Right atrium auricular region (tissue), 2 donors: ENCODE results near the gene CMKLR1. TPM values are rescaled to one million over a fixed set of nuclear protein-coding genes. Genes with fewer than 3 reads are reported as not detected.

Experiments used
- DNase-seq: peaks from one replicate; pipeline ENCODE4 v3.0.0-alpha.2; 2019; ENCODE audit warnings: low spot score
- H3K27ac ChIP-seq, 2 donors: fragments of 200-600 bp; sonication (generic); 1 replicate in 1 of 2; 2 replicates in 1 of 2; pipeline ENCODE4 v1.5.1; 2016 to 2019
- H3K27me3 ChIP-seq, 2 donors: fragments of 200-600 bp; sonication (generic); one replicate each; pipeline versions ENCODE4 v1.5.1 to v1.6.0; 2017 to 2019
- H3K36me3 ChIP-seq: fragments of 200-600 bp; sonication (generic); one replicate; pipeline ENCODE4 v1.5.1; 2016
- H3K4me1 ChIP-seq, 2 donors: fragments of 200-600 bp; sonication (generic); one replicate each; pipeline versions ENCODE4 v1.5.1 to v1.6.0; 2017 to 2019
- H3K4me3 ChIP-seq, 2 donors: fragments of 200-600 bp; sonication (generic); 1 replicate in 1 of 2; 2 replicates in 1 of 2; pipeline ENCODE4 v1.5.1; 2017 to 2019; ENCODE audit warnings: mild to moderate bottlenecking in 1 of 2, moderate library complexity in 1 of 2
- H3K9me3 ChIP-seq, 2 donors: fragments of 200-600 bp; sonication (generic); one replicate each; pipeline ENCODE4 v1.5.1; 2019
- CTCF ChIP-seq, 2 donors: fragments of 200-600 bp; sonication (generic); IDR thresholded peaks; one replicate each; pipeline ENCODE4 v1.5.1; 2019; ENCODE audit warnings: antibody characterized with exemption in 2 of 2
- total RNA-seq, 2 donors: library from RNA; depleted of rRNA; stranded (reverse); fragments of >200 nt; gene quantifications; one replicate each; pipeline ENCODE4 v1.1.0, GENCODE V29; 2016

CMKLR1 gene
- total RNA-seq, 2 donors from 2014 or later = 6.2 to 11.0 TPM

DNA sequence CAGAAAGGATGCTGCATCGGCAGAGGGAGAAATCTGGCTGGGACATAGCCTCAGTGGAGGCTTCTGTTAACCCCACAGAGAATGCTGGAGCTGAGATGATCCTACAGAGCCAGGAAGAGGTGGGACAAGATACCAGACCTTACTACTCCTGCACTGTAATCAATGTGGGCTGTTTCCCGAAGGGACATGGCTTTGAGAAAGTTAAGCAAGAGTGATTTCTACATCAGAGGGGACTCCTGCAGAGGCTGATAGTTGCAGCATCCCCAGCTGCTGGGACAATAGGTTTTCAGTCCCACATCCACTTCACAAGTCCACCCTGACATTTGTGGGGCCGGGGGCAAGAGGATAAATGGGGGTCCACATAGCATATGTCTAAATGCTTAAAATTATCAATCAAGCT, 22.5 kb upstream of the CMKLR1 start:
- no peak for TF ChIP-seq CTCF (IDR thresholded peaks at IDR 0.05)
- no peak for DNase-seq

GRCh38 chr12:108360487-108360886, 21.4 kb upstream of the CMKLR1 start:
- no peaks in the 10 kb centered on the region for H3K9me3 ChIP-seq
- H3K27me3 ChIP-seq = no peaks in the 10 kb centered on the region
- H3K36me3 ChIP-seq = no peaks in the 10 kb centered on the region
- TF ChIP-seq CTCF (IDR thresholded peaks at IDR 0.05) = no peak
- DNase-seq = no peak
- H3K4me1 ChIP-seq = no peaks in the 10 kb centered on the region
- H3K4me3 ChIP-seq = no peak overlapping the region
- no peak overlapping the region for H3K27ac ChIP-seq

More for the DNA sequence above, 22.5 kb upstream of the CMKLR1 start:
- H3K36me3 ChIP-seq = no peaks in the 10 kb centered on the region
- no peaks in the 10 kb centered on the region for H3K27me3 ChIP-seq
- H3K4me1 ChIP-seq = no peaks in the 10 kb centered on the region
- no peak overlapping the region for H3K4me3 ChIP-seq
- H3K9me3 ChIP-seq = no peaks in the 10 kb centered on the region
- no peak overlapping the region for H3K27ac ChIP-seq

GRCh38 chr12:108360057-108360456, 20.9 kb upstream of the CMKLR1 start:
- no peak for DNase-seq
- Histone ChIP-seq H3K27ac (no peak overlapping the region), H3K27me3 (no peaks in the 10 kb centered on the region), H3K4me3 (no peak overlapping the region), H3K4me1 (no peaks in the 10 kb centered on the region), H3K36me3 (no peaks in the 10 kb centered on the region), H3K9me3 (no peaks in the 10 kb centered on the region)
- no peak for TF ChIP-seq CTCF (IDR thresholded peaks at IDR 0.05)

DNA sequence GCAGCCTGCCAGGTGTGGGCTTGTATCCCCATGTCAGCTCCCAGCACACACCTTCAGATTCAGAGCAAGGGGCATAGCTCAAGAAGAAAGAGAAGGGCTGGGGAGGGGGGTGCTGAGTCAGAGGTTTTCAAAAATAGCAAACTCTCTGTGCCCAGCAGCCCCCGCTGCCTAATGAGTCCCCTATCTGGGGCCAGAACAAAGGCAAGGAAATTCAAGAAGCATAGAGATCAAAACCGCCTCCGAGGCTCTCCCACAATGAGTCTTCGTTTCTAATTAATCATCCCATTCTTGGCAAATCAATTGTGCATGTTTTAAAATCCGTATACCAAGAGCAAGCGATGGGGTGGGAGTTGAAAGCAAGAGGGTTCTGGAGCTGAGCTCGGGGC, 19.5 kb upstream of the CMKLR1 start:
- DNase-seq = no peak
- TF ChIP-seq CTCF (IDR thresholded peaks at IDR 0.05) = no peak
- Histone ChIP-seq H3K27ac (no peak overlapping the region), H3K4me3 (no peak overlapping the region), H3K4me1 (no peaks in the 10 kb centered on the region), H3K36me3 (no peaks in the 10 kb centered on the region), H3K9me3 (no peaks in the 10 kb centered on the region), H3K27me3 (no peaks in the 10 kb centered on the region)

DNA sequence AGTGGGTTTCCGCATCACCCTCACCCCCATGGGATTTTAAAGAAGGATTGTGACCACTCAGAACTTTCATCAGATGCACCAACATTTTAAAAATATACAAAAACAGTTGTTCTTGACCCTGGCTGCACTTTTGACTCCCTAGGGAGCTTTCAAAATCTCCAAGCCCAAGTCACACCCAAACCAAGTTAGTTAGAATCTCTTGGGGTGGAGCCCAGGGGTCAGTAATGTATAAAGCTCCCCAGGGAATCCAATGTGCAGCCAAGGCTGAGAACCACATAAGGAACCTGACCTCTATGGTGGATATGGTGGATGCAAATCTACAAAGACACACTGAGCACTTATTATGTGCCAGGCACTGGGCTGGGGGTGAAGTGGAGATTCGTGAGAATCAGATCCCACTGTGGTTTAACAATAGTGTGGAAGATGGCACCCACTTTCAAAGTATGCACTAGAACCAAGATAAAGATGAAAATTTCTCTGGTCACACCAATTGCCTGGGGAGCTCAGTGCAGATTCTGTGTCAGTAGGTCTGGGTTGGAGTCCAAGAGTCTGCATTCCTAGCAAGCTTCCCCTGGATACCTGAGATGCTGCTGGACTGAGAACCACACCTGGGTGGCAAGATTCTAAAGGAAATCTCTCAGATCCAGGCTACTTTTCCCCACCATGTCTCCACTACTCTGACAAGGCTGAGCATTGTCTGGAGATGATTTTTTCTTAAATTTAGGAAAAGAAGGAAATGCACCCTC, 18.9 kb upstream of the CMKLR1 start:
- Histone ChIP-seq H3K4me3 (no peak overlapping the region), H3K4me1 (no peaks in the 10 kb centered on the region), H3K27ac (no peak overlapping the region), H3K9me3 (no peaks in the 10 kb centered on the region), H3K36me3 (no peaks in the 10 kb centered on the region), H3K27me3 (no peaks in the 10 kb centered on the region)
- DNase-seq = no peak
- TF ChIP-seq CTCF (IDR thresholded peaks at IDR 0.05) = no peak
